ENCODE data around the gene FAM163B. TPM values are rescaled to one million over a fixed set of nuclear protein-coding genes. Genes with fewer than 3 reads are reported as not detected.

The FAM163B gene
- total RNA-seq, 1 experiment from 2014 or later: not detected

DNA sequence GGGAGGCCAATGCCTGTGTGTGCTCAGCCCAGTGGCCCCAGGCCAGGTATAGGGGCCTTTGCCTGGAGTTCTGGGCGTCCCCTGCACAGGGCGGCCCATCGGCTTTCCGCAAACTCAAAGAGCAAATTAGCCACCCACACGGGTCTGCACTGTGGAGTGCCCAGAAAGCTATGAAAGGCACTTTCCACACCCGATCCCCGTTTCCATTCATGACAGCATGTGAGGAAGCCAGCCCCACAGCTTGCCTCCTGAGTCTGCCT, 32.1 kb upstream of the FAM163B start:
- CTCF ChIA-PET: no interaction called here
- intact Hi-C loops (cut with micrococcal nuclease): no loop called here
- BruUV-seq (replicated peaks): no TSS peak
- no peaks in the 10 kb centered on the region for H3K9me3 Mint-ChIP-seq (ENCODE audit: unreplicated experiment)
- H3K27ac Mint-ChIP-seq (ENCODE audit: low read depth, unreplicated experiment): no peak overlapping the region
- no peak for DNase-seq (ENCODE audit: unreplicated experiment)
- POLR2A ChIA-PET: no interaction called here
- TF ChIP-seq CTCF (IDR thresholded peaks at IDR 0.05; ENCODE audit: unreplicated experiment): no peak
- no peak overlapping the region for H3K4me3 Mint-ChIP-seq (ENCODE audit: unreplicated experiment)
- peaks cover 71% of the 10 kb centered on the region for H3K27me3 Mint-ChIP-seq (ENCODE audit: insufficient read depth, unreplicated experiment)
- H3K4me1 Mint-ChIP-seq (ENCODE audit: insufficient read depth, unreplicated experiment): no peaks in the 10 kb centered on the region
- H3K36me3 Mint-ChIP-seq (ENCODE audit: insufficient read depth, unreplicated experiment): no peaks in the 10 kb centered on the region

DNA sequence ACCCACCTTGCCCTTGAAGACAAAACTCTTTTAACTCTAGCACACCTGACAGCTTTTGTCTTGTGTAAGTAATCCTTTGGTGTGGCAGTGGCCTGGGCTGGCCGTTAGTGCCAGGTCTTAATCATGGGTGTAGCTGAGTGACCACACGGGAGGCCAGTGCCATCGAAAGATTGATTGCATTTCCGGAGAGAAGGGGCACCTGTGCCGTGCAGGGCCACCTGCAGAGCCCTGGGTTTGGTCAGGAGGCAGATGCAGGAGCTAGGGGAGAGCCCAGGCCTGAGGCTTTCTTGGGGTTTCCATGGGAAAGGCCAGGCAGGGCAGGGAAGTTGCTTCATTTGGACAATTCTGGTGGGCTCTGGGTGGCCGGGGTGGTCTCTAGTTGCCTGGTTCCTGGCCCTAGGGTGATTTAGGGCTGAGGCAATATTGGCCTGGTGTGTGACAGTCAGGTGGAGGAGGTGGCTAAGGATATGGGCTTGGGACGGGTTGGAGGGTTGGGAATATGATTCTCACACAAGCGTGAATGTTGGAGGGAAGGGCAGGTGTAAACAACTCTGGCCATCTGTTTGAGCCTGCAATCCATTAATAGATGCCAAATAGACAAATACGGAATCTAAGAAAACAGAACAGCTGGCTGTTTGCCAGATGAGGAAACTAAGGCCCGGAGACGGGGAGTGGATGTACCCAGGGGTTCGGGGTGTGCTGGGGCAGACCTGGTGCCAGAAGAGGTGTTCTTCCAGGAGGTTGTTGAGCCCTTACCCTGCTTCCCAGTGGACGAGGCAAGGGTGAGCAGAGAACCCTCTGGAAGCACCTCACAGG, 31.6 kb upstream of the FAM163B start:
- ChIA-PET POLR2A (no interaction called here), CTCF (no interaction called here)
- intact Hi-C loops (cut with micrococcal nuclease): no loop called here
- H3K36me3 Mint-ChIP-seq (ENCODE audit: insufficient read depth, unreplicated experiment): no peaks in the 10 kb centered on the region
- H3K4me3 Mint-ChIP-seq (ENCODE audit: unreplicated experiment): no peak overlapping the region
- H3K27ac Mint-ChIP-seq (ENCODE audit: low read depth, unreplicated experiment): no peak overlapping the region
- H3K4me1 Mint-ChIP-seq (ENCODE audit: insufficient read depth, unreplicated experiment): no peaks in the 10 kb centered on the region
- BruUV-seq (replicated peaks): no TSS peak
- no peak for TF ChIP-seq CTCF (IDR thresholded peaks at IDR 0.05; ENCODE audit: unreplicated experiment)
- DNase-seq (ENCODE audit: unreplicated experiment): no peak
- no peaks in the 10 kb centered on the region for H3K9me3 Mint-ChIP-seq (ENCODE audit: unreplicated experiment)
- H3K27me3 Mint-ChIP-seq (ENCODE audit: insufficient read depth, unreplicated experiment): peaks cover 68% of the 10 kb centered on the region

DNA sequence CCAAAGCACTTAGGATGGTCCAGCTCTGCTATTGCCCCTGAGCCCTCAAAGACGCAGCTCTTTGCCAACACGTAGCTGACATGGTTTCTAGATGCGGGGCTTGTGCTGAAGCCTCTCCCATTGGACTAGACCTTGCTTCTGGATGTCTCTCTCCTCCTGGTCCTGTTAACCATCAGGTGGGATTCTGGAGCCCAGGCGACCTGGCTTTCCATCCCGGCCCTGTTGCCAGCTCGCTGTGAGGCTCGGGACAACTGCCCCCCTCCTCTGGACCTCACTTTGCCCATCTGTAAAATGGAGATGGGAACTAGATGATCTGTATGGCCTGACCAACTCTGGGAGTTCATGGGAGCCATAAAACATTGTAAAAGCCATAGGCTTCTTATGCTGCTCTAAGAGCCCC, 31.0 kb upstream of the FAM163B start:
- no peaks in the 10 kb centered on the region for H3K9me3 Mint-ChIP-seq (ENCODE audit: unreplicated experiment)
- TF ChIP-seq CTCF (IDR thresholded peaks at IDR 0.05; ENCODE audit: unreplicated experiment): no peak
- no peak for DNase-seq (ENCODE audit: unreplicated experiment)
- ChIA-PET POLR2A (no interaction called here), CTCF (no interaction called here)
- H3K27ac Mint-ChIP-seq (ENCODE audit: low read depth, unreplicated experiment): no peak overlapping the region
- no TSS peak for BruUV-seq (replicated peaks)
- H3K4me3 Mint-ChIP-seq (ENCODE audit: unreplicated experiment): no peak overlapping the region
- intact Hi-C loops (cut with micrococcal nuclease): no loop called here
- H3K27me3 Mint-ChIP-seq (ENCODE audit: insufficient read depth, unreplicated experiment): peaks cover 66% of the 10 kb centered on the region
- no peaks in the 10 kb centered on the region for H3K4me1 Mint-ChIP-seq (ENCODE audit: insufficient read depth, unreplicated experiment)
- no peaks in the 10 kb centered on the region for H3K36me3 Mint-ChIP-seq (ENCODE audit: insufficient read depth, unreplicated experiment)

- peaks cover 66% of the 10 kb centered on the region for H3K27me3 Mint-ChIP-seq (ENCODE audit: insufficient read depth, unreplicated experiment)
- POLR2A ChIA-PET: no interaction called here
- no peaks in the 10 kb centered on the region for H3K4me1 Mint-ChIP-seq (ENCODE audit: insufficient read depth, unreplicated experiment)
- no peak for TF ChIP-seq CTCF (IDR thresholded peaks at IDR 0.05; ENCODE audit: unreplicated experiment)
- no peak for DNase-seq (ENCODE audit: unreplicated experiment)
- intact Hi-C loops (cut with micrococcal nuclease): no loop called here
- CTCF ChIA-PET: no interaction called here
- H3K9me3 Mint-ChIP-seq (ENCODE audit: unreplicated experiment): no peaks in the 10 kb centered on the region
- no TSS peak for BruUV-seq (replicated peaks)
- H3K27ac Mint-ChIP-seq (ENCODE audit: low read depth, unreplicated experiment): no peak overlapping the region
- no peaks in the 10 kb centered on the region for H3K36me3 Mint-ChIP-seq (ENCODE audit: insufficient read depth, unreplicated experiment)
- H3K4me3 Mint-ChIP-seq (ENCODE audit: unreplicated experiment): no peak overlapping the region
Observed at GRCh38 chr9:133639613-133640012, 30.4 kb upstream of the FAM163B start.
